K562 (cell line): ENCODE measurements around the gene PRSS50. TPM values are rescaled to one million over a fixed set of nuclear protein-coding genes. Genes with fewer than 3 reads are reported as not detected.

Experiments used
- CBFB ChIP-seq: sonication (generic); formaldehyde crosslinking; IDR thresholded peaks from 2 replicates; pipeline ENCODE4 v1.4.0; 2020; ENCODE audit warnings: mild to moderate bottlenecking, missing genetic modification reagents
- CC2D1A ChIP-seq: fragments of 450-650 bp; IDR thresholded peaks from 2 replicates; pipeline ENCODE4 v1.6.1; 2017; ENCODE audit warnings: mild to moderate bottlenecking
- CTBP1 ChIP-seq: fragments of 450-650 bp; IDR thresholded peaks from 2 replicates; pipeline ENCODE4 v1.6.1; 2016; ENCODE audit warnings: borderline replicate concordance
- EHMT2 ChIP-seq: fragments of 450-650 bp; IDR thresholded peaks from 2 replicates; pipeline ENCODE4 v1.6.1; 2018; ENCODE audit warnings: antibody characterized with exemption
- FOXM1 ChIP-seq, 2 experiments: fragments of 450-650 bp in 1 of 2; sonication (generic) in 1 of 2; formaldehyde crosslinking in 1 of 2; IDR thresholded peaks; 2 replicates each; pipeline versions ENCODE4 v1.6.1 to v1.9.0; 2017 to 2022; ENCODE audit warnings: low read depth in 2 of 2, mild to moderate bottlenecking in 2 of 2, missing genetic modification reagents in 1 of 2, moderate library complexity in 1 of 2
- NUFIP1 ChIP-seq: fragments of 450-650 bp; IDR thresholded peaks from 2 replicates; pipeline ENCODE4 v1.6.1; 2018; ENCODE audit not compliant: partially characterized antibody
- POLR2AphosphoS2 ChIP-seq: IDR thresholded peaks from 2 replicates; pipeline ENCODE4 v1.6.1; 2012; ENCODE audit warnings: low read length, improper control_type of control experiment
- PRMT5 ChIP-seq: sonication (generic); formaldehyde crosslinking; IDR thresholded peaks from 2 replicates; pipeline ENCODE4 v1.5.0; 2020; ENCODE audit warnings: missing genetic modification reagents
- RFX7 ChIP-seq: fragments of 250-450 bp; sonication (Bioruptor Pico); IDR thresholded peaks from 2 replicates; pipeline ENCODE4 v1.5.1; 2021; ENCODE audit warnings: mild to moderate bottlenecking
- TGIF2 ChIP-seq: sonication (generic); formaldehyde crosslinking; IDR thresholded peaks from 2 replicates; pipeline ENCODE4 v1.8.1; 2022; ENCODE audit warnings: mild to moderate bottlenecking, missing genetic modification reagents, moderate library complexity
- polyA plus RNA-seq, 8 experiments: library from polyadenylated mRNA; depleted of rRNA in 4 of 8; stranded (reverse) in 5 of 8; unstranded in 3 of 8; fragments of >200 nt; fragmentation: Nextera tagmentation in 2 of 8; fragmentation: Illumina TruSeq in 1 of 8; extraction: Ambion mirVana in 2 of 8; extraction: Trizol in 1 of 8; gene quantifications; 2 replicates each; pipeline versions ENCODE4 v1.2.1 to v1.2.3, GENCODE V29; 2011 to 2014; ENCODE audit warnings: inconsistent platforms in 1 of 8, missing spikeins in 1 of 8
- total RNA-seq, 7 experiments: library from RNA; depleted of rRNA in 6 of 7; stranded (reverse); fragments of >200 nt in 6 of 7; fragmentation: Illumina TruSeq in 2 of 7; extraction: Trizol in 2 of 7; gene quantifications; 2 replicates each; pipeline versions ENCODE4 v1.2.1 to v1.2.3, GENCODE V29; 2011 to 2021; ENCODE audit warnings: low replicate concordance in 1 of 7
- TF ChIP-seq, protein P1 (sequence below): IDR thresholded peaks from 2 replicates; pipeline ENCODE4 v1.6.1; 2011; ENCODE audit warnings: borderline replicate concordance, low read depth, mild to moderate bottlenecking, moderate library complexity, low read length; ENCODE audit not compliant: insufficient read depth, poor library complexity, severe bottlenecking
- TF ChIP-seq, protein P2 (sequence below): sonication (generic); formaldehyde crosslinking; IDR thresholded peaks from 2 replicates; pipeline ENCODE4 v1.4.0; 2020; ENCODE audit warnings: mild to moderate bottlenecking, missing genetic modification reagents
- TF ChIP-seq, protein P3 (sequence below): sonication (generic); formaldehyde crosslinking; IDR thresholded peaks from 2 replicates; pipeline ENCODE4 v1.8.0; 2022; ENCODE audit warnings: mild to moderate bottlenecking, missing genetic modification reagents, borderline replicate concordance
- TF ChIP-seq, protein P4 (sequence below): fragments of 450-650 bp; formaldehyde crosslinking; IDR thresholded peaks from 2 replicates; pipeline ENCODE4 v1.4.0; 2020; ENCODE audit warnings: mild to moderate bottlenecking, moderate library complexity
- TF ChIP-seq, protein P5 (sequence below), 3 experiments: fragments of 200-800 bp in 1 of 3; sonication (Bioruptor generic) in 1 of 3; sonication (generic) in 1 of 3; formaldehyde crosslinking in 1 of 3; IDR thresholded peaks; 2 replicates each; pipeline versions ENCODE4 v1.6.1 to v1.8.0; 2016 to 2022; ENCODE audit warnings: mild to moderate bottlenecking in 2 of 3, missing compliant biosample characterization in 2 of 3, missing genetic modification characterization in 2 of 3, missing genetic modification reagents in 1 of 3

The PRSS50 gene
- total and polyA plus RNA-seq, 9 of the 15 experiments (the other 6 are each of a cell fraction or from before 2014, with no cell fraction given): 0.01 TPM; not detected in 8

DNA sequence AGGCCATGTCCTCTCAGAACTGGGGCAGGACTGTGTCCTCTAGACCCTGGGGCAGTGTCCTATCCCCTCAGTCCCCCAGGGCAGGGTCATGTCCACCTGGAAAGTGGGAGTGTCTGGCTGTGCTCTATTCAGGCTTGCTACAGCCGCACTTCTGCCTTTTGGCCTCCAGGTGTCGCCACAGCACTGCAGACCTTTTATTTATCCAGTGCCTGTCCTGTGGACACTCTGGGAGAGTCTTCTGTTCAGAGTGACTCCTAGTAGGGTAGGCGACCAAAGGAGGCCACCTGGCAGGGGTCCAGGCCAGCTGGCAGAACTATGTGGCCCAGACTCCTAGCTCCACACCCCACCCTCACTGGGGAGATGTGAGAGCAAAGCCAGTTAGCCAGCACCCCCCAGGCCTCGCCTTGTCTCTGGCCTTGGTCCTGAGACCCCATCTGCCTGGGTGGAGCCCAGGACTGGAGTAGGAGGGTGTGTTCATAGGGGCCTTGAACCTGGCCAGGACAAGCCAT is 12.6 kb downstream of the PRSS50 start (continued):
- TF ChIP-seq, protein P1, sequence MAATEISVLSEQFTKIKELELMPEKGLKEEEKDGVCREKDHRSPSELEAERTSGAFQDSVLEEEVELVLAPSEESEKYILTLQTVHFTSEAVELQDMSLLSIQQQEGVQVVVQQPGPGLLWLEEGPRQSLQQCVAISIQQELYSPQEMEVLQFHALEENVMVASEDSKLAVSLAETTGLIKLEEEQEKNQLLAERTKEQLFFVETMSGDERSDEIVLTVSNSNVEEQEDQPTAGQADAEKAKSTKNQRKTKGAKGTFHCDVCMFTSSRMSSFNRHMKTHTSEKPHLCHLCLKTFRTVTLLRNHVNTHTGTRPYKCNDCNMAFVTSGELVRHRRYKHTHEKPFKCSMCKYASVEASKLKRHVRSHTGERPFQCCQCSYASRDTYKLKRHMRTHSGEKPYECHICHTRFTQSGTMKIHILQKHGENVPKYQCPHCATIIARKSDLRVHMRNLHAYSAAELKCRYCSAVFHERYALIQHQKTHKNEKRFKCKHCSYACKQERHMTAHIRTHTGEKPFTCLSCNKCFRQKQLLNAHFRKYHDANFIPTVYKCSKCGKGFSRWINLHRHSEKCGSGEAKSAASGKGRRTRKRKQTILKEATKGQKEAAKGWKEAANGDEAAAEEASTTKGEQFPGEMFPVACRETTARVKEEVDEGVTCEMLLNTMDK: peak; percentile 10
- no peak for TF ChIP-seq FOXM1 (IDR thresholded peaks at IDR 0.05; ENCODE audit: low read depth)
- TF ChIP-seq FOXM1 (CRISPR knock-in tag; IDR thresholded peaks at IDR 0.05; ENCODE audit: low read depth): peak; percentile 77; the same call in 1 of the 2 replicates
- TF ChIP-seq, protein P2, sequence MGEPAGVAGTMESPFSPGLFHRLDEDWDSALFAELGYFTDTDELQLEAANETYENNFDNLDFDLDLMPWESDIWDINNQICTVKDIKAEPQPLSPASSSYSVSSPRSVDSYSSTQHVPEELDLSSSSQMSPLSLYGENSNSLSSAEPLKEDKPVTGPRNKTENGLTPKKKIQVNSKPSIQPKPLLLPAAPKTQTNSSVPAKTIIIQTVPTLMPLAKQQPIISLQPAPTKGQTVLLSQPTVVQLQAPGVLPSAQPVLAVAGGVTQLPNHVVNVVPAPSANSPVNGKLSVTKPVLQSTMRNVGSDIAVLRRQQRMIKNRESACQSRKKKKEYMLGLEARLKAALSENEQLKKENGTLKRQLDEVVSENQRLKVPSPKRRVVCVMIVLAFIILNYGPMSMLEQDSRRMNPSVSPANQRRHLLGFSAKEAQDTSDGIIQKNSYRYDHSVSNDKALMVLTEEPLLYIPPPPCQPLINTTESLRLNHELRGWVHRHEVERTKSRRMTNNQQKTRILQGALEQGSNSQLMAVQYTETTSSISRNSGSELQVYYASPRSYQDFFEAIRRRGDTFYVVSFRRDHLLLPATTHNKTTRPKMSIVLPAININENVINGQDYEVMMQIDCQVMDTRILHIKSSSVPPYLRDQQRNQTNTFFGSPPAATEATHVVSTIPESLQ: 0 out of 2 replicates have a peak, but pooled peaks have one; percentile 39
- TF ChIP-seq, protein P3, sequence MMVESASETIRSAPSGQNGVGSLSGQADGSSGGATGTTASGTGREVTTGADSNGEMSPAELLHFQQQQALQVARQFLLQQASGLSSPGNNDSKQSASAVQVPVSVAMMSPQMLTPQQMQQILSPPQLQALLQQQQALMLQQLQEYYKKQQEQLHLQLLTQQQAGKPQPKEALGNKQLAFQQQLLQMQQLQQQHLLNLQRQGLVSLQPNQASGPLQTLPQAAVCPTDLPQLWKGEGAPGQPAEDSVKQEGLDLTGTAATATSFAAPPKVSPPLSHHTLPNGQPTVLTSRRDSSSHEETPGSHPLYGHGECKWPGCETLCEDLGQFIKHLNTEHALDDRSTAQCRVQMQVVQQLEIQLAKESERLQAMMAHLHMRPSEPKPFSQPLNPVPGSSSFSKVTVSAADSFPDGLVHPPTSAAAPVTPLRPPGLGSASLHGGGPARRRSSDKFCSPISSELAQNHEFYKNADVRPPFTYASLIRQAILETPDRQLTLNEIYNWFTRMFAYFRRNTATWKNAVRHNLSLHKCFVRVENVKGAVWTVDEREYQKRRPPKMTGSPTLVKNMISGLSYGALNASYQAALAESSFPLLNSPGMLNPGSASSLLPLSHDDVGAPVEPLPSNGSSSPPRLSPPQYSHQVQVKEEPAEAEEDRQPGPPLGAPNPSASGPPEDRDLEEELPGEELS (CRISPR knock-in tag): no peak
- TF ChIP-seq CBFB (CRISPR knock-in tag): peak; percentile 68; the same call in 1 of the 2 replicates
- TF ChIP-seq PRMT5: no peak
- TF ChIP-seq, protein P4, sequence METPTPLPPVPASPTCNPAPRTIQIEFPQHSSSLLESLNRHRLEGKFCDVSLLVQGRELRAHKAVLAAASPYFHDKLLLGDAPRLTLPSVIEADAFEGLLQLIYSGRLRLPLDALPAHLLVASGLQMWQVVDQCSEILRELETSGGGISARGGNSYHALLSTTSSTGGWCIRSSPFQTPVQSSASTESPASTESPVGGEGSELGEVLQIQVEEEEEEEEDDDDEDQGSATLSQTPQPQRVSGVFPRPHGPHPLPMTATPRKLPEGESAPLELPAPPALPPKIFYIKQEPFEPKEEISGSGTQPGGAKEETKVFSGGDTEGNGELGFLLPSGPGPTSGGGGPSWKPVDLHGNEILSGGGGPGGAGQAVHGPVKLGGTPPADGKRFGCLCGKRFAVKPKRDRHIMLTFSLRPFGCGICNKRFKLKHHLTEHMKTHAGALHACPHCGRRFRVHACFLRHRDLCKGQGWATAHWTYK (CRISPR knock-in tag): 0 out of 2 replicates have a peak, but pooled peaks have one; percentile 15
- TF ChIP-seq TGIF2 (CRISPR knock-in tag): 0 out of 2 replicates have a peak, but pooled peaks have one; percentile 29
- TF ChIP-seq, protein P5, sequence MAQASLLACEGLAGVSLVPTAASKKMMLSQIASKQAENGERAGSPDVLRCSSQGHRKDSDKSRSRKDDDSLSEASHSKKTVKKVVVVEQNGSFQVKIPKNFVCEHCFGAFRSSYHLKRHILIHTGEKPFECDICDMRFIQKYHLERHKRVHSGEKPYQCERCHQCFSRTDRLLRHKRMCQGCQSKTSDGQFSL (CRISPR knock-in tag; IDR thresholded peaks at IDR 0.05): peak; percentile 92; the same call in 1 of the 2 replicates
- TF ChIP-seq, protein P5 (tag; IDR thresholded peaks at IDR 0.05): peak in 1 of 2 experiments; percentile 58; a peak in 1 of 4 replicates
- no peak for TF ChIP-seq POLR2AphosphoS2
- TF ChIP-seq CTBP1: peak; percentile 20; the same call in 1 of the 2 replicates
- TF ChIP-seq NUFIP1: no peak
- peak; percentile 83 for TF ChIP-seq CC2D1A
- TF ChIP-seq RFX7: no peak
- TF ChIP-seq EHMT2: peak; percentile 90
